ENCODE data around the gene PLIN4. TPM values are rescaled to one million over a fixed set of nuclear protein-coding genes. Genes with fewer than 3 reads are reported as not detected.

PLIN4 gene
- total and polyA plus RNA-seq, 9 of the 15 experiments (the other 6 are each of a cell fraction or from before 2014, with no cell fraction given), result 0.04 to 0.16 (median 0.07) TPM; not detected in 3

DNA sequence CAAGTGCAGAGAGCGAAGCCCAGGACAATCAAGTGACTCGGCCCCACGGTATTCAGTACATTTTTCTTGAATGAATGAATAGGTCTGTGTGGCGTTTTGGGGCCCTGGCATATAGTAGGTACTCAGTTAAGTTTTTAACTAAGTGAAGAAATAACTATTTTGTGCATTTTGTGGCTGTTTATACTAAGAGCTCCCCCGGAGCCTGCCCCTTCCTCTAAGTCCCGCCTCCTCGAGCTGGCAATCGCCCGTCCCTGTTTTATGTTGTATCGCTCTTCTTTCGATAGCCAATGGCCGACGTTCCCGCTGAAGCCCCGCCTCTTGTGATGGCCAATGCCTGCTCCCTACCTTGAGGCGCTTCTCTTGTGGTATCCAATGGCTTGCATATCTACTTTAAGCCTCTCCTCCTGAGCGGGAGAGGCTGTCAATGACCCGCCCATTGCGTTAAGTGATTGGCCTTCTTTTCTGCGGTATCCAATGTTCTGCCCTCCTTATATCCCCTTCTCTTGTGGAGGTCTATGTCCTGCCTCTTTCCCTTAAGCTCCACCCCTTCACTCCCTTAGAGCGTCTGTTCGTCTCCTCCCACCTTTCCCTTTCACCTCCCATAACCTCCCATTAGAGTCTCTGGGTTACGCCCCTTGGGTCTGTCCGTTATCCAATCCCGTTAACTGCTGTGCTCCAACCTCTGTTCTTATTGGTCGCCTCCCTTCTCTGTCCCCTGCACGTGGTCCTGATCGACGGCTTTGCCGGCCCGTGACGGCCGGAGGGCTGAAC lies 46.7 kb downstream of the PLIN4 start (continued):
- peak; percentile 55 for TF ChIP-seq C11orf30 (IDR thresholded peaks at IDR 0.05; ENCODE audit: low read depth)
- no peak for TF ChIP-seq CBX8 (IDR thresholded peaks at IDR 0.05; ENCODE audit: borderline replicate concordance, extremely low read depth, low read depth, low read length, poor library complexity, severe bottlenecking)
- TF ChIP-seq, protein P1, sequence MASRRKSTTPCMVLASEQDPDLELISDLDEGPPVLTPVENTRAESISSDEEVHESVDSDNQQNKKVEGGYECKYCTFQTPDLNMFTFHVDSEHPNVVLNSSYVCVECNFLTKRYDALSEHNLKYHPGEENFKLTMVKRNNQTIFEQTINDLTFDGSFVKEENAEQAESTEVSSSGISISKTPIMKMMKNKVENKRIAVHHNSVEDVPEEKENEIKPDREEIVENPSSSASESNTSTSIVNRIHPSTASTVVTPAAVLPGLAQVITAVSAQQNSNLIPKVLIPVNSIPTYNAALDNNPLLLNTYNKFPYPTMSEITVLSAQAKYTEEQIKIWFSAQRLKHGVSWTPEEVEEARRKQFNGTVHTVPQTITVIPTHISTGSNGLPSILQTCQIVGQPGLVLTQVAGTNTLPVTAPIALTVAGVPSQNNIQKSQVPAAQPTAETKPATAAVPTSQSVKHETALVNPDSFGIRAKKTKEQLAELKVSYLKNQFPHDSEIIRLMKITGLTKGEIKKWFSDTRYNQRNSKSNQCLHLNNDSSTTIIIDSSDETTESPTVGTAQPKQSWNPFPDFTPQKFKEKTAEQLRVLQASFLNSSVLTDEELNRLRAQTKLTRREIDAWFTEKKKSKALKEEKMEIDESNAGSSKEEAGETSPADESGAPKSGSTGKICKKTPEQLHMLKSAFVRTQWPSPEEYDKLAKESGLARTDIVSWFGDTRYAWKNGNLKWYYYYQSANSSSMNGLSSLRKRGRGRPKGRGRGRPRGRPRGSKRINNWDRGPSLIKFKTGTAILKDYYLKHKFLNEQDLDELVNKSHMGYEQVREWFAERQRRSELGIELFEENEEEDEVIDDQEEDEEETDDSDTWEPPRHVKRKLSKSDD (conservative IDR thresholded peaks at IDR 0.05; ENCODE audit: low read length), result no peak
- TF ChIP-seq, protein P2, sequence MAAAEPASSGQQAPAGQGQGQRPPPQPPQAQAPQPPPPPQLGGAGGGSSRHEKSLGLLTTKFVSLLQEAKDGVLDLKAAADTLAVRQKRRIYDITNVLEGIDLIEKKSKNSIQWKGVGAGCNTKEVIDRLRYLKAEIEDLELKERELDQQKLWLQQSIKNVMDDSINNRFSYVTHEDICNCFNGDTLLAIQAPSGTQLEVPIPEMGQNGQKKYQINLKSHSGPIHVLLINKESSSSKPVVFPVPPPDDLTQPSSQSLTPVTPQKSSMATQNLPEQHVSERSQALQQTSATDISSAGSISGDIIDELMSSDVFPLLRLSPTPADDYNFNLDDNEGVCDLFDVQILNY (CRISPR knock-in tag; IDR thresholded peaks at IDR 0.05), result no peak
- TF ChIP-seq, protein P3, sequence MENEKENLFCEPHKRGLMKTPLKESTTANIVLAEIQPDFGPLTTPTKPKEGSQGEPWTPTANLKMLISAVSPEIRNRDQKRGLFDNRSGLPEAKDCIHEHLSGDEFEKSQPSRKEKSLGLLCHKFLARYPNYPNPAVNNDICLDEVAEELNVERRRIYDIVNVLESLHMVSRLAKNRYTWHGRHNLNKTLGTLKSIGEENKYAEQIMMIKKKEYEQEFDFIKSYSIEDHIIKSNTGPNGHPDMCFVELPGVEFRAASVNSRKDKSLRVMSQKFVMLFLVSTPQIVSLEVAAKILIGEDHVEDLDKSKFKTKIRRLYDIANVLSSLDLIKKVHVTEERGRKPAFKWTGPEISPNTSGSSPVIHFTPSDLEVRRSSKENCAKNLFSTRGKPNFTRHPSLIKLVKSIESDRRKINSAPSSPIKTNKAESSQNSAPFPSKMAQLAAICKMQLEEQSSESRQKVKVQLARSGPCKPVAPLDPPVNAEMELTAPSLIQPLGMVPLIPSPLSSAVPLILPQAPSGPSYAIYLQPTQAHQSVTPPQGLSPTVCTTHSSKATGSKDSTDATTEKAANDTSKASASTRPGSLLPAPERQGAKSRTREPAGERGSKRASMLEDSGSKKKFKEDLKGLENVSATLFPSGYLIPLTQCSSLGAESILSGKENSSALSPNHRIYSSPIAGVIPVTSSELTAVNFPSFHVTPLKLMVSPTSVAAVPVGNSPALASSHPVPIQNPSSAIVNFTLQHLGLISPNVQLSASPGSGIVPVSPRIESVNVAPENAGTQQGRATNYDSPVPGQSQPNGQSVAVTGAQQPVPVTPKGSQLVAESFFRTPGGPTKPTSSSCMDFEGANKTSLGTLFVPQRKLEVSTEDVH (IDR thresholded peaks at IDR 0.05; ENCODE audit: low read depth, partially characterized antibody), result peak; percentile 79
- TF ChIP-seq CTBP1 (IDR thresholded peaks at IDR 0.05; ENCODE audit: borderline replicate concordance), result no peak
- TF ChIP-seq POLR3G (IDR thresholded peaks at IDR 0.05; ENCODE audit: extremely low read depth, insufficient read length, insufficient replicate concordance), result no peak
- no peak for TF ChIP-seq HNRNPK (IDR thresholded peaks at IDR 0.05; ENCODE audit: low read depth, low read length, poor library complexity, severe bottlenecking)
- TF ChIP-seq BRF1 (IDR thresholded peaks at IDR 0.05; ENCODE audit: borderline replicate concordance, extremely low read depth, insufficient read length), result no peak
- no peak for TF ChIP-seq ZNF165 (CRISPR knock-in tag; IDR thresholded peaks at IDR 0.05; ENCODE audit: borderline replicate concordance)
- peak; percentile 85 for TF ChIP-seq NR2C1 (IDR thresholded peaks at IDR 0.05)
- TF ChIP-seq NR2C1 (tag; IDR thresholded peaks at IDR 0.05), result peak; percentile 79
- no peak for TF ChIP-seq SMAD1 (IDR thresholded peaks at IDR 0.05; ENCODE audit: low read depth, low read length, partially characterized antibody)
- no peak for TF ChIP-seq ILK (tag; IDR thresholded peaks at IDR 0.05; ENCODE audit: borderline replicate concordance, low read depth)
- TF ChIP-seq, protein P4, sequence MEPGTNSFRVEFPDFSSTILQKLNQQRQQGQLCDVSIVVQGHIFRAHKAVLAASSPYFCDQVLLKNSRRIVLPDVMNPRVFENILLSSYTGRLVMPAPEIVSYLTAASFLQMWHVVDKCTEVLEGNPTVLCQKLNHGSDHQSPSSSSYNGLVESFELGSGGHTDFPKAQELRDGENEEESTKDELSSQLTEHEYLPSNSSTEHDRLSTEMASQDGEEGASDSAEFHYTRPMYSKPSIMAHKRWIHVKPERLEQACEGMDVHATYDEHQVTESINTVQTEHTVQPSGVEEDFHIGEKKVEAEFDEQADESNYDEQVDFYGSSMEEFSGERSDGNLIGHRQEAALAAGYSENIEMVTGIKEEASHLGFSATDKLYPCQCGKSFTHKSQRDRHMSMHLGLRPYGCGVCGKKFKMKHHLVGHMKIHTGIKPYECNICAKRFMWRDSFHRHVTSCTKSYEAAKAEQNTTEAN (CRISPR knock-in tag; IDR thresholded peaks at IDR 0.05), result no peak
- TF ChIP-seq NFIX (CRISPR knock-in tag; IDR thresholded peaks at IDR 0.05; ENCODE audit: low read depth), result no peak
- TF ChIP-seq RNF2 (IDR thresholded peaks at IDR 0.05), result no peak
- no peak for TF ChIP-seq ZNF445 (CRISPR knock-in tag; IDR thresholded peaks at IDR 0.05; ENCODE audit: low read depth)
- no peak for TF ChIP-seq RBM14 (IDR thresholded peaks at IDR 0.05; ENCODE audit: borderline replicate concordance, insufficient read depth, low read depth, low read length)

Data from K562 (cell line).